Activated CD8-positive, alpha-beta memory T cell treated with anti-CD3 and anti-CD28 coated beads, Interleukin-2, amount 50 U/mL, for 1 hour (primary cell): ENCODE measurements around the gene OPALIN.

Source experiments
- DNase-seq: peaks from one replicate; pipeline ENCODE4 v3.0.0-alpha.2; 2020; ENCODE audit errors: extremely low read depth

The OPALIN gene

GRCh38 chr10:96374004-96374403 is 15.2 kb upstream of the OPALIN start:
- DNase-seq = no peak

GRCh38 chr10:96371356-96371755 is 12.6 kb upstream of the OPALIN start:
- no peak for DNase-seq

GRCh38 chr10:96370584-96371157 is 11.9 kb upstream of the OPALIN start:
- no peak for DNase-seq

GRCh38 chr10:96369890-96370583 is 11.2 kb upstream of the OPALIN start:
- DNase-seq = no peak

- no peak for DNase-seq
These were observed 10.2 kb upstream of the OPALIN start for GRCh38 chr10:96368971-96369370.

- DNase-seq = no peak
These were observed 8.7 kb upstream of the OPALIN start for GRCh38 chr10:96367470-96367869.

- no peak for DNase-seq
These were observed 7.7 kb upstream of the OPALIN start for GRCh38 chr10:96366508-96366907.

GRCh38 chr10:96365571-96365970 is 6.8 kb upstream of the OPALIN start:
- DNase-seq = no peak

GRCh38 chr10:96360766-96361165 is 2.0 kb upstream of the OPALIN start:
- DNase-seq = no peak

GRCh38 chr10:96360331-96360730 is 1.5 kb upstream of the OPALIN start:
- no peak for DNase-seq

GRCh38 chr10:96359616-96360015 is 814 bp upstream of the OPALIN start:
- no peak for DNase-seq

- DNase-seq = no peak
These were observed 1.7 kb downstream of the OPALIN start for GRCh38 chr10:96357038-96357620.

- DNase-seq = no peak
These were observed 6.2 kb downstream of the OPALIN start for GRCh38 chr10:96352582-96352981.

- DNase-seq = no peak
These were observed 6.8 kb downstream of the OPALIN start for GRCh38 chr10:96352027-96352426.

GRCh38 chr10:96346295-96346694 is 12.5 kb downstream of the OPALIN start:
- no peak for DNase-seq

GRCh38 chr10:96345222-96345621 is 13.6 kb downstream of the OPALIN start:
- no peak for DNase-seq

GRCh38 chr10:96344178-96344577 is 14.6 kb downstream of the OPALIN start:
- no peak for DNase-seq

GRCh38 chr10:96342402-96342801 is 16.4 kb downstream of the OPALIN start:
- DNase-seq = no peak

- DNase-seq = no peak
These were observed 17.3 kb downstream of the OPALIN start for GRCh38 chr10:96341219-96342182.

- peak; percentile 1 for DNase-seq
These were observed 18.6 kb downstream of the OPALIN start for GRCh38 chr10:96339956-96340904.

- DNase-seq = no peak
These were observed 19.4 kb downstream of the OPALIN start for GRCh38 chr10:96339383-96339782.
